OCI-LY1 (cell line): ENCODE data around the gene DMBT1.

Source experiments
- CTCF ChIP-seq: fragments of 200-600 bp; sonication (generic), shearing (Covaris generic); IDR thresholded peaks from 2 replicates; pipeline ENCODE4 v1.5.1; 2017; ENCODE audit warnings: mild to moderate bottlenecking, antibody characterized with exemption, low read length, moderate library complexity, mixed read lengths
- EZH2 ChIP-seq: fragments of 200-600 bp; sonication (generic), shearing (Covaris generic); IDR thresholded peaks from 2 replicates; pipeline ENCODE4 v1.8.0; 2017; ENCODE audit warnings: borderline replicate concordance, mixed run types, mild to moderate bottlenecking, antibody characterized with exemption, low read length, moderate library complexity, mixed read lengths

- TF ChIP-seq CTCF (no peak), EZH2 (no peak)
These were observed 95.2 kb downstream of the DMBT1 start for GRCh38 chr10:122655524-122656307.
